Central memory CD8-positive, alpha-beta T cell (primary cell): ENCODE measurements around the gene PACS1.

Source experiments
- ATAC-seq: fragments of 150-1000 bp; cut with Tn5 transposase; replicated peaks from 2 replicates; pipeline ENCODE4 v1.10.0; 2022; ENCODE audit warnings: mild to moderate bottlenecking, moderate FRiP score, moderate number of reproducible peaks; ENCODE audit not compliant: poor library complexity, severe bottlenecking; ENCODE audit errors: extremely low read depth
- DNase-seq, 2 donors: peaks; one replicate each; pipeline ENCODE4 v3.0.0; 2021; ENCODE audit warnings: low spot score in 2 of 2
- H3K27ac Mint-ChIP-seq: one replicate; pipeline ENCODE4 v1.8.0; 2022; ENCODE audit warnings: low read depth, mild to moderate bottlenecking, moderate library complexity, mixed read lengths
- H3K27me3 Mint-ChIP-seq: one replicate; pipeline ENCODE4 v1.8.0; 2022; ENCODE audit warnings: mixed read lengths
- H3K36me3 Mint-ChIP-seq: one replicate; pipeline ENCODE4 v1.8.0; 2022; ENCODE audit warnings: mild to moderate bottlenecking, moderate library complexity, mixed read lengths; ENCODE audit not compliant: insufficient read depth
- H3K4me1 Mint-ChIP-seq: one replicate; pipeline ENCODE4 v1.8.0; 2022; ENCODE audit warnings: mixed read lengths
- H3K4me3 Mint-ChIP-seq: one replicate; pipeline ENCODE4 v1.8.0; 2022; ENCODE audit warnings: mild to moderate bottlenecking, moderate library complexity, mixed read lengths
- H3K9me3 Mint-ChIP-seq: one replicate; pipeline ENCODE4 v1.8.0; 2022; ENCODE audit warnings: mixed read lengths

Gene PACS1

GRCh38 chr11:66280428-66280827, 210.4 kb downstream of the PACS1 start:
- no peak for DNase-seq
- H3K9me3 Mint-ChIP-seq: no peaks in the 10 kb centered on the region
- peaks cover 51% of the 10 kb centered on the region for H3K4me1 Mint-ChIP-seq
- H3K36me3 Mint-ChIP-seq: peaks cover 40% of the 10 kb centered on the region
- no peak for ATAC-seq
- no peak overlapping the region for H3K4me3 Mint-ChIP-seq
- H3K27ac Mint-ChIP-seq: no peak overlapping the region
- no peaks in the 10 kb centered on the region for H3K27me3 Mint-ChIP-seq

- ATAC-seq (no peak), DNase-seq (no peak)
- Mint-ChIP-seq H3K4me1 (peaks cover 51% of the 10 kb centered on the region), H3K9me3 (no peaks in the 10 kb centered on the region), H3K4me3 (peak overlapping the region; percentile 33), H3K27me3 (no peaks in the 10 kb centered on the region), H3K27ac (peak overlapping the region; percentile 93), H3K36me3 (peaks cover 34% of the 10 kb centered on the region)
These were observed 210.9 kb downstream of the PACS1 start for GRCh38 chr11:66281001-66281400.

- ATAC-seq: no peak
- Mint-ChIP-seq H3K9me3 (no peaks in the 10 kb centered on the region), H3K4me1 (peaks cover 43% of the 10 kb centered on the region), H3K27me3 (no peaks in the 10 kb centered on the region), H3K4me3 (peak overlapping the region; percentile 67), H3K27ac (peak overlapping the region; percentile 93), H3K36me3 (peaks cover 28% of the 10 kb centered on the region)
- DNase-seq: no peak
These were observed 211.8 kb downstream of the PACS1 start for GRCh38 chr11:66281776-66282467.

GRCh38 chr11:66282468-66283455, 212.7 kb downstream of the PACS1 start:
- H3K4me3 Mint-ChIP-seq: peak overlapping the region; percentile 67
- H3K27ac Mint-ChIP-seq: peak overlapping the region; percentile 93

GRCh38 chr11:66283461-66284105, 213.5 kb downstream of the PACS1 start:
- no peaks in the 10 kb centered on the region for H3K27me3 Mint-ChIP-seq
- ATAC-seq: no peak
- peaks cover 43% of the 10 kb centered on the region for H3K4me1 Mint-ChIP-seq
- H3K36me3 Mint-ChIP-seq: peaks cover 29% of the 10 kb centered on the region
- peak overlapping the region; percentile 93 for H3K27ac Mint-ChIP-seq
- H3K9me3 Mint-ChIP-seq: no peaks in the 10 kb centered on the region
- peak overlapping the region; percentile 67 for H3K4me3 Mint-ChIP-seq
- no peak for DNase-seq

More at GRCh38 chr11:66282468-66283455, 212.7 kb downstream of the PACS1 start:
- peak; percentile 98 to 99 for DNase-seq
- Mint-ChIP-seq H3K4me1 (peaks cover 40% of the 10 kb centered on the region), H3K36me3 (peaks cover 26% of the 10 kb centered on the region), H3K27me3 (no peaks in the 10 kb centered on the region), H3K9me3 (no peaks in the 10 kb centered on the region)
- ATAC-seq: peak; percentile 88

DNA sequence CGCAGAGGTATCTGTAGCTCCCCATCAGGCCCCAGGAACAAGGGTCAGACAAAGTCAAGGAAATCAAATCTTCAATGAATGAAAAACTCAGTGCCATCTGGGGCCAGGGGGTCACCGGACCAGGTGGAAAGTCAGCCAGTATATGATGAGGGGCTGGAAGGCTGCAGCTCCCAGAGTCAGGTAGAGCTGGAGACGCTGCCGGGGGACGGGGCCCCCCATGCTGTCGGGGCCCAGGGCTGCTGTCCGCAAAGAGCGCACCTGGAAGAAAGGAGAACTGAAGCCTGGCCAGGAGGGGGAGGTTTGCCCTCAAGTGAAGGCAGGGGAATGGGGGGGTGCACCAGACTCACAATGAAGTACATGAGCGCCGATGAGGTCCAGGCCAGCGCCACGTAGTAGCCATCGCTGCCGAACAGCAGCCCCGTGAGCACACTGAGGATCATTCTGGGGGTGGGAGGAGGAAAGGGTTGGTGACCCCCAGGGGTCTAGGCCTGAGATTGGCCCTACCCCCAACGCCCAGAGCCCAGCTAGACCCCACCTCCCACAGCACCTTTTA, 214.5 kb downstream of the PACS1 start:
- H3K27ac Mint-ChIP-seq: peak overlapping the region; percentile 59
- no peaks in the 10 kb centered on the region for H3K27me3 Mint-ChIP-seq
- ATAC-seq (no peak), DNase-seq (no peak)
- H3K36me3 Mint-ChIP-seq: peaks cover 27% of the 10 kb centered on the region
- H3K4me3 Mint-ChIP-seq: no peak overlapping the region
- no peaks in the 10 kb centered on the region for H3K9me3 Mint-ChIP-seq
- H3K4me1 Mint-ChIP-seq: peaks cover 41% of the 10 kb centered on the region

DNA sequence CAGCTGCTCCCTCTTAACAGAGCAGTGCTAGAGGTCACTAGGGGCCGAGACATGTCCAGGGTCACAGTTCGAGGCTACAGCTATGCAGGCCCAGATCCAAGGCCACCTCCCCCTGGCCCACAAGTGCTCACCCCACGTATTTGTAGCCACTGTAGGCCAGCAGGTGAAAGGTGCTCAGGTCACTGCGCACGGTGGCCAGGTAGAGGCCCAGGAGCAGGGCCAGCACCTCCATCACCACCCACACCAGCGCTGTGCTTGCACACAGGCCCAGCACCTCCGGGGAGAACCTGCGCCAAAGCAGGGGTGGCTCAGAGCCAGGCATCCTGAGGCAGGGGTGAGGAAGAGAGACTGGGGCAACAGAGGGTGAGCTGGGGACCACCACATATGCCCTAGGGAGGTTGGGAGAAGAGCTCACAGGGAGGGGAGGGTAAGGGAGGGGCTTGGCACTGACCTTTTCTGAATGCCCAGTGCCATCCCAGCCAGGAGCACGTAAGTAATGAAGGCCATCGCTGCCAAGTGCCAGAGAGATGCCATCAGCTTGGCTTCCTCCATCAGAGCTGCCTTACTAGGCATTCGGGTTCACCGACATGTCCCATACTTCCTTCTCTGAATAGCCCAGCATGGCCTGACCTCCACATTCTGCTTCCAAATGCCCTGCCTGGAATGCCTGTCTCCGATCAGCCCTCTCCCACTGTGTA, 215.3 kb downstream of the PACS1 start:
- no peak for DNase-seq
- no peak for ATAC-seq
- Mint-ChIP-seq H3K27me3 (no peaks in the 10 kb centered on the region), H3K9me3 (no peaks in the 10 kb centered on the region), H3K27ac (no peak overlapping the region), H3K36me3 (peaks cover 27% of the 10 kb centered on the region), H3K4me1 (peaks cover 46% of the 10 kb centered on the region), H3K4me3 (peak overlapping the region; percentile 38)

- H3K27ac Mint-ChIP-seq: no peak overlapping the region
- ATAC-seq: no peak
These were observed 216.6 kb downstream of the PACS1 start for GRCh38 chr11:66286699-66287098.

DNA sequence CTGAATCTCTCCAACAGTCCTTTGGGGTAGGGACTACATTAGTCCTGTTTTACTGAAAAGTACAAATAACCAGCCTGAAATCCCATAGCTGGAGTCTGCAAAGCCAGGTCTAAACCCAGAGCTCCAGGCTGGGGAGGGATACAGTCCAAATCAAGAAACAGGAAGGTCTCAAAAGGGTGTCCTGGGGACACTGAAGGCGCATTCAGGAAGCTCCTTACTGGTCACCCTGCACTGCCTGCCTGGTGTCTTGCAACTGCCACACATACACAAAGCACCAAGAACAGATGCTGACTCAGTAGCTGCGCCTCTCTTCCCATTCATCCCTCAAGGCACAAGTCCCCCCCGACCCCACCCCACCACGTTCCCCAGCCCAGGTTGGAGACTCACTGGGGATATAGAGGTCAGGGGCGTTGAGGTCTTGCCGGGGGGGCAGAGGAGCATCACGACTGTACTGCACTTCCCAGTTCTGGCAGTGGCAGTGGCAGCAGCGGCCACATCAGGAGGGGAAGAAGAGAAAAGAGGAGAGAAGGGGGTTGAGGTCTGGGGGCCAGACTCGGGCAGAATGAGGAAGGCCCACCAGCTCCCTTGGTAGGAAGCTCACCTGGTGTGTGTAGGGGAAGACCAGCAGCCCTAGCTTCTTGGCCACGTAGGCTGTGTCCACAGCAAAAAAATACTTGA, 217.3 kb downstream of the PACS1 start:
- peaks cover 30% of the 10 kb centered on the region for H3K4me1 Mint-ChIP-seq
- no peak for DNase-seq
- peaks cover 19% of the 10 kb centered on the region for H3K36me3 Mint-ChIP-seq
- H3K9me3 Mint-ChIP-seq: no peaks in the 10 kb centered on the region
- H3K4me3 Mint-ChIP-seq: peak overlapping the region; percentile 83
- no peak overlapping the region for H3K27ac Mint-ChIP-seq
- peaks cover 3% of the 10 kb centered on the region for H3K27me3 Mint-ChIP-seq
- no peak for ATAC-seq

More at GRCh38 chr11:66286699-66287098, 216.6 kb downstream of the PACS1 start:
- H3K4me3 Mint-ChIP-seq: peak overlapping the region; percentile 52
- no peaks in the 10 kb centered on the region for H3K9me3 Mint-ChIP-seq
- peaks cover 36% of the 10 kb centered on the region for H3K4me1 Mint-ChIP-seq
- H3K36me3 Mint-ChIP-seq: peaks cover 22% of the 10 kb centered on the region
- H3K27me3 Mint-ChIP-seq: no peaks in the 10 kb centered on the region
- DNase-seq: no peak

- peaks cover 10% of the 10 kb centered on the region for H3K27me3 Mint-ChIP-seq
- H3K9me3 Mint-ChIP-seq: no peaks in the 10 kb centered on the region
- H3K4me3 Mint-ChIP-seq: peak overlapping the region; percentile 83
- H3K27ac Mint-ChIP-seq: peak overlapping the region; percentile 85
- H3K36me3 Mint-ChIP-seq: peaks cover 14% of the 10 kb centered on the region
- DNase-seq (no peak), ATAC-seq (no peak)
- peaks cover 23% of the 10 kb centered on the region for H3K4me1 Mint-ChIP-seq
These were observed 218.0 kb downstream of the PACS1 start for GRCh38 chr11:66287889-66288670.
